ENCODE measurements around the gene GEMIN7.

DNA sequence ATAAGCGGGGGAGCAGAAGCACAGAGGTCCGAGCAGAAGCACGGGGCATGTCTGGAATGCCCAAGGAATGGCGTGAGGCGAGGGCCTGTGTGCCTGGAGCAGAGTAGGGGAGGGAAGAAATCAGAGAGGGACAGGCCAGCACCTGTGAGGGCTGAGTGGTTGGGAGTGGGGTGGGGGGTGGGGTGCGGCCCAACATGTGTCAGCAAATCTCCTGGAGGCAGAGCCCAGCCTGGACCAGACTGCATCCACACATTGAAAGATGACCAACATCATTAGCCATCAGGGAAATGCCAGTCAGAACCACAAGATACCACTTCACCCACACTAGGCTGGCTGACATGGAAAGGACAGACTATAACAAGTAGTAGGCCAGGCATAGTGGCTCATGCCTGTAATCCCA, 29.0 kb upstream of the GEMIN7 start:
- TF ChIP-seq, protein P1, sequence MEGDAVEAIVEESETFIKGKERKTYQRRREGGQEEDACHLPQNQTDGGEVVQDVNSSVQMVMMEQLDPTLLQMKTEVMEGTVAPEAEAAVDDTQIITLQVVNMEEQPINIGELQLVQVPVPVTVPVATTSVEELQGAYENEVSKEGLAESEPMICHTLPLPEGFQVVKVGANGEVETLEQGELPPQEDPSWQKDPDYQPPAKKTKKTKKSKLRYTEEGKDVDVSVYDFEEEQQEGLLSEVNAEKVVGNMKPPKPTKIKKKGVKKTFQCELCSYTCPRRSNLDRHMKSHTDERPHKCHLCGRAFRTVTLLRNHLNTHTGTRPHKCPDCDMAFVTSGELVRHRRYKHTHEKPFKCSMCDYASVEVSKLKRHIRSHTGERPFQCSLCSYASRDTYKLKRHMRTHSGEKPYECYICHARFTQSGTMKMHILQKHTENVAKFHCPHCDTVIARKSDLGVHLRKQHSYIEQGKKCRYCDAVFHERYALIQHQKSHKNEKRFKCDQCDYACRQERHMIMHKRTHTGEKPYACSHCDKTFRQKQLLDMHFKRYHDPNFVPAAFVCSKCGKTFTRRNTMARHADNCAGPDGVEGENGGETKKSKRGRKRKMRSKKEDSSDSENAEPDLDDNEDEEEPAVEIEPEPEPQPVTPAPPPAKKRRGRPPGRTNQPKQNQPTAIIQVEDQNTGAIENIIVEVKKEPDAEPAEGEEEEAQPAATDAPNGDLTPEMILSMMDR (IDR thresholded peaks at IDR 0.05), result no peak
- TF ChIP-seq POLR2AphosphoS5 (IDR thresholded peaks at IDR 0.05), result no peak

Data from breast epithelium (tissue), 3 donors.